HepG2 (cell line): Measurements from ENCODE around the gene FALEC. TPM values are rescaled to one million over a fixed set of nuclear protein-coding genes. Genes with fewer than 3 reads are reported as not detected.

Experiments
- MAX ChIP-seq: IDR thresholded peaks from 2 replicates; pipeline ENCODE4 v1.6.1; 2012; ENCODE audit warnings: inconsistent platforms
- MBD4 ChIP-seq: IDR thresholded peaks from 2 replicates; pipeline ENCODE4 v1.6.1; 2012; ENCODE audit warnings: low read length, inconsistent platforms, borderline replicate concordance
- SKI ChIP-seq: fragments of 450-650 bp; IDR thresholded peaks from one replicate; pipeline ENCODE4 v1.6.1; 2018; ENCODE audit warnings: mild to moderate bottlenecking; ENCODE audit not compliant: partially characterized antibody
- SNAPC5 ChIP-seq: sonication (generic); formaldehyde crosslinking; IDR thresholded peaks from 2 replicates; pipeline ENCODE4 v1.8.1; 2023; ENCODE audit warnings: mild to moderate bottlenecking, missing genetic modification reagents, borderline replicate concordance
- THAP8 ChIP-seq: sonication (generic); formaldehyde crosslinking; IDR thresholded peaks from 2 replicates; pipeline ENCODE4 v1.5.1; 2020; ENCODE audit warnings: missing genetic modification reagents, mild to moderate bottlenecking, borderline replicate concordance
- ZNF12 ChIP-seq: sonication (generic); formaldehyde crosslinking; IDR thresholded peaks from 2 replicates; pipeline ENCODE4 v1.5.0; 2020; ENCODE audit warnings: missing genetic modification reagents
- ZNF256 ChIP-seq: sonication (generic); formaldehyde crosslinking; conservative IDR thresholded peaks from 2 replicates; pipeline ENCODE4 v1.4.0; 2020; ENCODE audit warnings: missing genetic modification reagents
- ZNF318 ChIP-seq: sonication (generic); formaldehyde crosslinking; IDR thresholded peaks from 2 replicates; pipeline ENCODE4 v1.4.0; 2020; ENCODE audit warnings: mild to moderate bottlenecking, missing genetic modification reagents
- ZNF44 ChIP-seq: sonication (generic); formaldehyde crosslinking; IDR thresholded peaks from 2 replicates; pipeline ENCODE4 v1.5.1; 2020; ENCODE audit warnings: mild to moderate bottlenecking, missing genetic modification reagents
- ZNF576 ChIP-seq: sonication (generic); formaldehyde crosslinking; IDR thresholded peaks from 2 replicates; pipeline ENCODE4 v1.4.0; 2020; ENCODE audit warnings: mild to moderate bottlenecking, missing genetic modification reagents
- ZNF788 ChIP-seq: sonication (generic); formaldehyde crosslinking; IDR thresholded peaks from 2 replicates; pipeline ENCODE4 v1.5.0; 2020; ENCODE audit warnings: mild to moderate bottlenecking, missing genetic modification reagents, borderline replicate concordance
- ZSCAN12 ChIP-seq: sonication (generic); formaldehyde crosslinking; IDR thresholded peaks from 2 replicates; pipeline ENCODE4 v1.9.0; 2021; ENCODE audit warnings: mild to moderate bottlenecking, missing genetic modification reagents
- polyA plus RNA-seq, 8 experiments: library from polyadenylated mRNA; depleted of rRNA in 3 of 8; stranded (reverse) in 7 of 8; unstranded in 1 of 8; fragments of >200 nt; fragmentation: Illumina TruSeq in 4 of 8; extraction: Trizol in 4 of 8; gene quantifications; 2 replicates each; pipeline versions ENCODE4 v1.2.1 to v1.2.3, GENCODE V29; 2011 to 2016; ENCODE audit warnings: low read depth in 4 of 8, missing spikeins in 1 of 8, mixed read lengths in 1 of 8; ENCODE audit not compliant: insufficient read depth in 1 of 8
- total RNA-seq, 5 experiments: library from RNA; depleted of rRNA; stranded (reverse); fragments of >200 nt; fragmentation: Illumina TruSeq; extraction: Trizol; gene quantifications; 2 replicates each; pipeline ENCODE4 v1.2.3, GENCODE V29; 2016; ENCODE audit warnings: low read depth in 1 of 5
- TF ChIP-seq, protein P1 (sequence below): sonication (generic); formaldehyde crosslinking; IDR thresholded peaks from 2 replicates; pipeline ENCODE4 v1.9.0; 2021; ENCODE audit warnings: missing genetic modification reagents, borderline replicate concordance

The FALEC gene
- total and polyA plus RNA-seq, 2 of the 13 experiments (the other 11 are each of a cell fraction or from before 2014, with no cell fraction given), result 0.33 to 0.71 TPM

DNA sequence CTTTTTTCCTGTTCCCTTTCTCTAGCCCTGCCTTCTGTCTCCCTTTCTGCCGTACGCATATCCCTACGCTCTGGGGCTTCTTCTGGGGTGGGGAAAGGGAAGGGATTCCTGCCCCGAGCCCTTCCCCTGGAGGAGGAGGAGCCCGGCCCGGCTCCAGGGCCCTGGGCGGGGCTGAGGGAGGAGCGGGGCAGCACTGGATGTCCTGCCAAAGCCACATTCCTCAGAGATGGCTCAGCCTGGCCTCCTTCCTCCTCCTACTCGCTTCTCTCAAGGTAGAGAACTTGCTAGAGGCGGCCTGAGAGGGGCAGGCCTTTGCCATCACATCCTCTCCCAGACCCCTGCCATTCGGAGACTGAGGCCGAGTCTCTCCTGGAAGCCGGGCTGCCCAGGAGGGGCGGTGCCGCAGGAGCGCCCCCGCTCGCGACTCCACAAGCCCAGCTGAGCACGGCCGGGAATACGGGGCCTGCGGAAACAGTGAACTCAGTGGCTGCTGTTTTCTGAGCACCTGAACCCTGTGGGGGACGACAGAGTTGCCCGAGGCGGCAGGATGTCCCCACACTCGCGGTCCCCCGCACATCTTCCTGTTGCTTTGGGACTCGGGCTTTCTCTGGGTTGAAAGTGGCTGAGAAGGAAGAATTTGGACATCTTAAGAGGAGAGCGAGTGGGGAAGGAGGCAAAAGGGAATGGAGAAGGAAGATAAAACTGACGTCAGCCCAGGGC is 45.9 kb downstream of the FALEC start (continued):
- TF ChIP-seq ZNF576 (no peak), ZSCAN12 (CRISPR knock-in tag) (no peak), ZNF12 (CRISPR knock-in tag) (no peak), ZNF256 (CRISPR knock-in tag) (no peak; the same call in 1 of the 2 replicates), ZNF788 (peak; percentile 20; the same call in 1 of the 2 replicates), MAX (peak; percentile 62), SKI (no peak), MBD4 (no peak), ZNF44 (CRISPR knock-in tag) (no peak), THAP8 (CRISPR knock-in tag) (peak; percentile 64; the same call in 1 of the 2 replicates), SNAPC5 (CRISPR knock-in tag) (no peak), ZNF318 (CRISPR knock-in tag) (no peak)
- TF ChIP-seq, protein P1, sequence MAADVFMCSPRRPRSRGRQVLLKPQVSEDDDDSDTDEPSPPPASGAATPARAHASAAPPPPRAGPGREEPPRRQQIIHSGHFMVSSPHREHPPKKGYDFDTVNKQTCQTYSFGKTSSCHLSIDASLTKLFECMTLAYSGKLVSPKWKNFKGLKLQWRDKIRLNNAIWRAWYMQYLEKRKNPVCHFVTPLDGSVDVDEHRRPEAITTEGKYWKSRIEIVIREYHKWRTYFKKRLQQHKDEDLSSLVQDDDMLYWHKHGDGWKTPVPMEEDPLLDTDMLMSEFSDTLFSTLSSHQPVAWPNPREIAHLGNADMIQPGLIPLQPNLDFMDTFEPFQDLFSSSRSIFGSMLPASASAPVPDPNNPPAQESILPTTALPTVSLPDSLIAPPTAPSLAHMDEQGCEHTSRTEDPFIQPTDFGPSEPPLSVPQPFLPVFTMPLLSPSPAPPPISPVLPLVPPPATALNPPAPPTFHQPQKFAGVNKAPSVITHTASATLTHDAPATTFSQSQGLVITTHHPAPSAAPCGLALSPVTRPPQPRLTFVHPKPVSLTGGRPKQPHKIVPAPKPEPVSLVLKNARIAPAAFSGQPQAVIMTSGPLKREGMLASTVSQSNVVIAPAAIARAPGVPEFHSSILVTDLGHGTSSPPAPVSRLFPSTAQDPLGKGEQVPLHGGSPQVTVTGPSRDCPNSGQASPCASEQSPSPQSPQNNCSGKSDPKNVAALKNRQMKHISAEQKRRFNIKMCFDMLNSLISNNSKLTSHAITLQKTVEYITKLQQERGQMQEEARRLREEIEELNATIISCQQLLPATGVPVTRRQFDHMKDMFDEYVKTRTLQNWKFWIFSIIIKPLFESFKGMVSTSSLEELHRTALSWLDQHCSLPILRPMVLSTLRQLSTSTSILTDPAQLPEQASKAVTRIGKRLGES, result no peak
